ENCODE measurements around the gene LRP1B. TPM values are rescaled to one million over a fixed set of nuclear protein-coding genes. Genes with fewer than 3 reads are reported as not detected.

The LRP1B gene
- total RNA-seq, 1 donor from 2014 or later, result 0.38 TPM

GRCh38 chr2:140275427-140275826 is 1855.4 kb downstream of the LRP1B start:
- no peaks in the 10 kb centered on the region for H3K27me3 ChIP-seq (ENCODE audit: control insufficient read depth, insufficient read depth, low read length)
- H3K36me3 ChIP-seq (ENCODE audit: control insufficient read depth, insufficient read depth, low read length), result no peaks in the 10 kb centered on the region
- H3K4me3 ChIP-seq (ENCODE audit: low read depth, low read length), result no peak overlapping the region
- TF ChIP-seq CTCF (IDR thresholded peaks at IDR 0.05; ENCODE audit: insufficient read depth, low read length, poor library complexity, severe bottlenecking), result no peak
- no peak for DNase-seq (ENCODE audit: low read depth)

- TF ChIP-seq CTCF (IDR thresholded peaks at IDR 0.05; ENCODE audit: insufficient read depth, low read length, poor library complexity, severe bottlenecking), result no peak
- H3K4me3 ChIP-seq (ENCODE audit: low read depth, low read length), result no peak overlapping the region
- H3K27me3 ChIP-seq (ENCODE audit: control insufficient read depth, insufficient read depth, low read length), result no peaks in the 10 kb centered on the region
- H3K36me3 ChIP-seq (ENCODE audit: control insufficient read depth, insufficient read depth, low read length), result no peaks in the 10 kb centered on the region
- DNase-seq (ENCODE audit: low read depth), result no peak
Observed at GRCh38 chr2:140274891-140275290, 1855.9 kb downstream of the LRP1B start.

GRCh38 chr2:140273958-140274357 is 1856.9 kb downstream of the LRP1B start:
- no peak for TF ChIP-seq CTCF (IDR thresholded peaks at IDR 0.05; ENCODE audit: insufficient read depth, low read length, poor library complexity, severe bottlenecking)
- DNase-seq (ENCODE audit: low read depth), result no peak
- no peak overlapping the region for H3K4me3 ChIP-seq (ENCODE audit: low read depth, low read length)
- no peaks in the 10 kb centered on the region for H3K36me3 ChIP-seq (ENCODE audit: control insufficient read depth, insufficient read depth, low read length)
- H3K27me3 ChIP-seq (ENCODE audit: control insufficient read depth, insufficient read depth, low read length), result no peaks in the 10 kb centered on the region

GRCh38 chr2:140273408-140273807 is 1857.4 kb downstream of the LRP1B start:
- no peak overlapping the region for H3K4me3 ChIP-seq (ENCODE audit: low read depth, low read length)
- H3K27me3 ChIP-seq (ENCODE audit: control insufficient read depth, insufficient read depth, low read length), result no peaks in the 10 kb centered on the region
- DNase-seq (ENCODE audit: low read depth), result no peak
- no peaks in the 10 kb centered on the region for H3K36me3 ChIP-seq (ENCODE audit: control insufficient read depth, insufficient read depth, low read length)
- TF ChIP-seq CTCF (IDR thresholded peaks at IDR 0.05; ENCODE audit: insufficient read depth, low read length, poor library complexity, severe bottlenecking), result no peak

GRCh38 chr2:140270224-140270623 is 1860.6 kb downstream of the LRP1B start:
- H3K27me3 ChIP-seq (ENCODE audit: control insufficient read depth, insufficient read depth, low read length), result no peaks in the 10 kb centered on the region
- no peak overlapping the region for H3K4me3 ChIP-seq (ENCODE audit: low read depth, low read length)
- DNase-seq (ENCODE audit: low read depth), result no peak
- TF ChIP-seq CTCF (IDR thresholded peaks at IDR 0.05; ENCODE audit: insufficient read depth, low read length, poor library complexity, severe bottlenecking), result no peak
- no peaks in the 10 kb centered on the region for H3K36me3 ChIP-seq (ENCODE audit: control insufficient read depth, insufficient read depth, low read length)

- H3K27me3 ChIP-seq (ENCODE audit: control insufficient read depth, insufficient read depth, low read length), result no peaks in the 10 kb centered on the region
- TF ChIP-seq CTCF (IDR thresholded peaks at IDR 0.05; ENCODE audit: insufficient read depth, low read length, poor library complexity, severe bottlenecking), result no peak
- no peak for DNase-seq (ENCODE audit: low read depth)
- H3K36me3 ChIP-seq (ENCODE audit: control insufficient read depth, insufficient read depth, low read length), result no peaks in the 10 kb centered on the region
- H3K4me3 ChIP-seq (ENCODE audit: low read depth, low read length), result no peak overlapping the region
Observed at GRCh38 chr2:140269000-140269399, 1861.8 kb downstream of the LRP1B start.

Measured in kidney epithelial cell (primary cell).